Progenitor cell of endocrine pancreas (in vitro differentiated cells): ENCODE data around the gene UROC1. TPM values are rescaled to one million over a fixed set of nuclear protein-coding genes. Genes with fewer than 3 reads are reported as not detected.

Experiments used
- DNase-seq: peaks from one replicate; pipeline ENCODE4 v3.0.0; 2021; ENCODE audit warnings: low spot score; ENCODE audit not compliant: unreplicated experiment
- H3K27ac Mint-ChIP-seq: 2 replicates; pipeline ENCODE4 v1.8.0; 2021; ENCODE audit warnings: mild to moderate bottlenecking, moderate library complexity, mixed read lengths
- H3K27me3 Mint-ChIP-seq: 2 replicates; pipeline ENCODE4 v1.8.0; 2021; ENCODE audit warnings: mixed read lengths
- H3K36me3 Mint-ChIP-seq: 2 replicates; pipeline ENCODE4 v1.8.0; 2022; ENCODE audit warnings: mixed read lengths; ENCODE audit not compliant: insufficient read depth
- H3K4me1 Mint-ChIP-seq: 2 replicates; pipeline ENCODE4 v1.8.0; 2021; ENCODE audit warnings: low read depth, mixed read lengths
- H3K4me3 Mint-ChIP-seq: 2 replicates; pipeline ENCODE4 v1.8.0; 2021; ENCODE audit warnings: low read depth, mild to moderate bottlenecking, moderate library complexity, mixed read lengths
- H3K9me3 Mint-ChIP-seq: 2 replicates; pipeline ENCODE4 v1.8.0; 2021; ENCODE audit warnings: low read depth, mixed read lengths
- CTCF ChIP-seq: fragments of 200-600 bp; sonication (generic); IDR thresholded peaks from one replicate; pipeline ENCODE4 v1.5.0; 2021; ENCODE audit warnings: antibody characterized with exemption, mild to moderate bottlenecking; ENCODE audit not compliant: unreplicated experiment
- total RNA-seq: library from RNA; stranded (reverse); gene quantifications from 2 replicates; pipeline ENCODE4 v1.2.1, GENCODE V29; 2021

UROC1 gene
- total RNA-seq, 1 donor from 2014 or later = not detected

DNA sequence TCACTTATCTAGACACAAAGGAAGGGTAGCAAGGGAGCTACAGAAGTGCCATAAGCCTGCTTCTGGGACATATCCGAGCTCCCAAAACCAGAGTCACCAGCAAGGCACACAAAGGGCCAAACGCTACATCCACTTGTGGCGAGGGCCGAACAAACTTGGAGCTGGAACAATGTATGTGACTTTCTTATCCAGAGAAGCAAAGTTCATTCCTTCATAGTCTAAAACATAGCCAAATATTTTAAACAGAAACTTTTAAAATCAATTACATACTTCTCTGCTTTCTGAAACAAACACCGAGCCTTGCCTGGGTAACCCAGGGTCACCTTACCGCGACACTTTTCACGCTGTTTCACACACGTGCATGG is 57.8 kb downstream of the UROC1 start:
- TF ChIP-seq CTCF = no peak
- H3K36me3 Mint-ChIP-seq = peaks cover 28% of the 10 kb centered on the region
- no peak for DNase-seq

GRCh38 chr3:126459111-126459762 is 58.3 kb downstream of the UROC1 start:
- Mint-ChIP-seq H3K4me3 (no peak overlapping the region), H3K36me3 (peaks cover 25% of the 10 kb centered on the region), H3K27ac (no peak overlapping the region), H3K27me3 (no peaks in the 10 kb centered on the region), H3K9me3 (no peaks in the 10 kb centered on the region), H3K4me1 (no peaks in the 10 kb centered on the region)
- TF ChIP-seq CTCF = no peak
- no peak for DNase-seq

More for the DNA sequence above, 57.8 kb downstream of the UROC1 start:
- Mint-ChIP-seq H3K27me3 (no peaks in the 10 kb centered on the region), H3K27ac (no peak overlapping the region), H3K4me3 (no peak overlapping the region), H3K9me3 (no peaks in the 10 kb centered on the region), H3K4me1 (no peaks in the 10 kb centered on the region)

- TF ChIP-seq CTCF = no peak
- H3K27me3 Mint-ChIP-seq = no peaks in the 10 kb centered on the region
- H3K4me1 Mint-ChIP-seq = no peaks in the 10 kb centered on the region
- DNase-seq = no peak
- no peaks in the 10 kb centered on the region for H3K9me3 Mint-ChIP-seq
- peak overlapping the region; percentile 49 for H3K27ac Mint-ChIP-seq
- H3K4me3 Mint-ChIP-seq = no peak overlapping the region
- peaks cover 20% of the 10 kb centered on the region for H3K36me3 Mint-ChIP-seq
These were observed 60.7 kb downstream of the UROC1 start for GRCh38 chr3:126456766-126457388.

GRCh38 chr3:126456211-126456610 is 61.4 kb downstream of the UROC1 start:
- no peak for DNase-seq

More at GRCh38 chr3:126456211-126456610, 61.4 kb downstream of the UROC1 start:
- Mint-ChIP-seq H3K36me3 (peaks cover 20% of the 10 kb centered on the region), H3K9me3 (no peaks in the 10 kb centered on the region), H3K4me1 (no peaks in the 10 kb centered on the region), H3K27ac (no peak overlapping the region), H3K27me3 (no peaks in the 10 kb centered on the region), H3K4me3 (no peak overlapping the region)
- TF ChIP-seq CTCF = no peak
